Mucosa of descending colon (tissue), 3 donors: ENCODE data around the gene TEAD4. TPM values are rescaled to one million over a fixed set of nuclear protein-coding genes. Genes with fewer than 3 reads are reported as not detected.

ENCODE experiments used
- ATAC-seq: fragments of 200-7000 bp; cut with Tn5 transposase; one replicate; pipeline ENCODE4 v1.9.1; 2020; ENCODE audit warnings: mild to moderate bottlenecking, moderate library complexity
- DNase-seq, 3 donors: peaks; one replicate each; pipeline ENCODE4 v3.0.0-alpha.2; 2020
- H3K36me3 ChIP-seq: fragments of 200-600 bp; one replicate; pipeline ENCODE4 v1.8.0; 2021; ENCODE audit warnings: low read depth, mild to moderate bottlenecking
- H3K4me1 ChIP-seq: fragments of 200-600 bp; one replicate; pipeline ENCODE4 v1.8.0; 2021; ENCODE audit warnings: low read depth, mild to moderate bottlenecking
- H3K4me3 ChIP-seq: fragments of 200-600 bp; one replicate; pipeline ENCODE4 v1.8.0; 2021; ENCODE audit warnings: mild to moderate bottlenecking
- H3K9me3 ChIP-seq: fragments of 200-600 bp; one replicate; pipeline ENCODE4 v1.8.0; 2021; ENCODE audit warnings: mild to moderate bottlenecking
- intact Hi-C, 2 donors: fragments of 100-400 bp; cut with DNase I in 1 of 2; cut with micrococcal nuclease in 1 of 2; formaldehyde crosslinking; loops; one replicate each; pipeline versions ENCODE4 v1.11.0 to v1.11.1; 2022; cut with DNase I, micrococcal nuclease
- total RNA-seq, 3 donors: library from RNA; stranded (reverse); fragmentation: NEBNext Ultra II Directional in 2 of 3; extraction: Animal tissue kit (Norgen Biotek cat#: 25700) in 2 of 3; gene quantifications; one replicate each; pipeline versions ENCODE4 v1.2.1 to v1.2.4, GENCODE V29; 2021 to 2023
- TF ChIP-seq, protein P1 (sequence below): fragments of 200-600 bp; IDR thresholded peaks from one replicate; pipeline ENCODE4 v1.8.0; 2022; ENCODE audit warnings: antibody characterized with exemption, mild to moderate bottlenecking
- donor health status: DM: no; HTN: no; CAD: no; lungs with moderate emphysema.
- donor health status: DM: no; HTN: no; CAD: no.
- donor health status: DM: no; HTN: yes; CAD: no.

TEAD4 gene
- total RNA-seq, 3 donors from 2014 or later = 4.6 to 11.3 (median 6.5) TPM

DNA sequence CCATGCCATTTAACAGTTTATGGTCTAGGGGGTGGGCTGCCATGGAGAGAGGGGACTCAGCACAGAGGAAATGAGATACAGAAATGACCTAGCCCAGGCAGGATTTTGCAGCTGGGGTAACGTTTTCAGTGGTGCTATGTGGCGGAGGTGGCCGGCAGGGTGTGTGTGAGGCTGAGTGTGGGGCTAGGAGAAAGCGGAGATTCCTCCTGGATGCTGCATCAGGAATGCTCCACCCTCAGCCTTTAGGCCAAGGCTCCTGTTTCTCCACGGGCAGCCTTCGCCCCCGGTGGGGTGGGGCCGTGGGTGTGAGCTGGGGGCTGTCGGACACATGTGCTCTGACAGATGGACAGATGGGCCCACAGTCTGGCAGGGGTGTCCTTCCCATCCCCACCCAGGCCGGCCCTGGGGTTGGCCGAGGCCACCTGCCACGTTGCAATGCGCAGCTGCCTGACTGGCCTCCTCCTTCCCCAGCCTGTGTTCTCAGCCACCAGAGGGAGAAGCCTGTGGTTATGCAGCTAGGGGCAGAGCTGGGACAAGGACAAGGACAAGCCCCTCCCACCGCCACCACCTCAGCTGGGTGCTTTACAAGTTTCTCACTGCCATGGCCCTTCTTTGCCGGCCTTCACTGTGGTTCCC is 44.3 kb downstream of the TEAD4 start:
- H3K9me3 ChIP-seq = no peaks in the 10 kb centered on the region
- DNase-seq = no peak
- TF ChIP-seq, protein P1, sequence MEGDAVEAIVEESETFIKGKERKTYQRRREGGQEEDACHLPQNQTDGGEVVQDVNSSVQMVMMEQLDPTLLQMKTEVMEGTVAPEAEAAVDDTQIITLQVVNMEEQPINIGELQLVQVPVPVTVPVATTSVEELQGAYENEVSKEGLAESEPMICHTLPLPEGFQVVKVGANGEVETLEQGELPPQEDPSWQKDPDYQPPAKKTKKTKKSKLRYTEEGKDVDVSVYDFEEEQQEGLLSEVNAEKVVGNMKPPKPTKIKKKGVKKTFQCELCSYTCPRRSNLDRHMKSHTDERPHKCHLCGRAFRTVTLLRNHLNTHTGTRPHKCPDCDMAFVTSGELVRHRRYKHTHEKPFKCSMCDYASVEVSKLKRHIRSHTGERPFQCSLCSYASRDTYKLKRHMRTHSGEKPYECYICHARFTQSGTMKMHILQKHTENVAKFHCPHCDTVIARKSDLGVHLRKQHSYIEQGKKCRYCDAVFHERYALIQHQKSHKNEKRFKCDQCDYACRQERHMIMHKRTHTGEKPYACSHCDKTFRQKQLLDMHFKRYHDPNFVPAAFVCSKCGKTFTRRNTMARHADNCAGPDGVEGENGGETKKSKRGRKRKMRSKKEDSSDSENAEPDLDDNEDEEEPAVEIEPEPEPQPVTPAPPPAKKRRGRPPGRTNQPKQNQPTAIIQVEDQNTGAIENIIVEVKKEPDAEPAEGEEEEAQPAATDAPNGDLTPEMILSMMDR = no peak
- ATAC-seq = no peak
- H3K36me3 ChIP-seq = no peaks in the 10 kb centered on the region
- H3K4me1 ChIP-seq = no peaks in the 10 kb centered on the region
- intact Hi-C loops = no loop called here
- no peak overlapping the region for H3K4me3 ChIP-seq

DNA sequence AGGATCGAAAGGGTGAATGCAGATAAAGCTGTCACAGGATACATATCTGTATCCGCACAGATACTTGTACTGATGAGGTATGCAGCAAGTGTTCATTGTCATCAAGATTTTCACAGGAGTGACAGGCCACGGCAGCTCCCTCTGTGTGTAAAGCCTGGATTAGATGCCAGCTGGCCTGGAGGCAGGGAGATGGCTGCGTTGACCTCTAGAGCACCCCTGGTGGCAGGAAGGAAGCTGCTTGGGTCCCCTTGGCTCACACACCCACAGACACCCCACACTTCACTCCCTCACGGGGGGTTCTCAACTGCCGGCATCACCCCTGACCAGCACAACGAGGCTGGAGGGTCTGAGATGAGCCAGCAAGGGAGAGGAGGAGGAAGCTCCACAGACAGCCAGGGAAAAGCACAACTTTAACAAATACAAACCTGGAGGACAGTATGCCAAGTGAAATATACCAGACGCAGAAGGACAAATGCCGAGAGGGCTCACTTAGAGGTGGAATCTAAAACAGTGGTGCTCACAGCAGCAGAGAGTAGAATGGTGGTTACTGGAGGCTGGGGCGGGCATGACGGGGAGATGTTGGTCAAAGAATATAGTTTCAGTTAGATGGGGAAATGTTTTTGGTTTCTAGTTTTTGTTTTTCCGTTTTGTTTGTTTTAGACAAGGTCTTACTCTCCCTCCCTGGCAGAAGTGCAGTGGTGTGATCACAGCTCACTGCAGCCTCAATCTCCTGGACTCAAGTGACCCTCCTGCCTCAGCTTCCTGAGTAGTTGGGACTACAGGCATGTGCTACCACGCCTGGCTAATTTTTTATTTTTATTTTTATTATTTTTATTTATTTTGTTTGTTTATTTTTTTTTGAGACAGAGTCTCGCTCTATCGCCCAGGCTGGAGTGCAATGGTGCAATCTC is 45.7 kb downstream of the TEAD4 start:
- intact Hi-C loops = no loop called here
- ATAC-seq (no peak), DNase-seq (no peak)
- no peaks in the 10 kb centered on the region for H3K9me3 ChIP-seq
- TF ChIP-seq, protein P1 = no peak
- no peaks in the 10 kb centered on the region for H3K36me3 ChIP-seq
- H3K4me3 ChIP-seq = no peak overlapping the region
- H3K4me1 ChIP-seq = no peaks in the 10 kb centered on the region

DNA sequence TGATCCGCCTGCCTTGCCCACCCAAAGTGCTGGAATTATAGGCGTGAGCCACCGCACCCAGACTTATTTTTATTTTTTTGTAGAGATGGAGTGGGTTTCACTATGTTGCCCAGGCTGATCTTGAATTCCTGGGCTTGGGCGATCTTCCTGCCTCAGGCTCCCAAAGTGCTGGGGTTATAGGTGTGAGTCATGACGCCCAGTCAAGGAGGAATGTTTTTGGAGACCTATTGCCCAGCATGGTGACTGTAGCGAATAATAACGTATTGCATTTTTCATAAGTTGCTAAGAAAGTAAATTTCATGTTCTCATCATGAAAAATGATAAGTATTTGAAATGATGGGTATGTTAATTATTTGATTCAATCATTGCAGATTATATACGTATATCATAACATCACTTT is 46.5 kb downstream of the TEAD4 start:
- intact Hi-C loops = no loop called here
- no peaks in the 10 kb centered on the region for H3K4me1 ChIP-seq
- ATAC-seq (no peak), DNase-seq (no peak)
- no peaks in the 10 kb centered on the region for H3K9me3 ChIP-seq
- TF ChIP-seq, protein P1 = no peak
- H3K4me3 ChIP-seq = no peak overlapping the region
- H3K36me3 ChIP-seq = no peaks in the 10 kb centered on the region

DNA sequence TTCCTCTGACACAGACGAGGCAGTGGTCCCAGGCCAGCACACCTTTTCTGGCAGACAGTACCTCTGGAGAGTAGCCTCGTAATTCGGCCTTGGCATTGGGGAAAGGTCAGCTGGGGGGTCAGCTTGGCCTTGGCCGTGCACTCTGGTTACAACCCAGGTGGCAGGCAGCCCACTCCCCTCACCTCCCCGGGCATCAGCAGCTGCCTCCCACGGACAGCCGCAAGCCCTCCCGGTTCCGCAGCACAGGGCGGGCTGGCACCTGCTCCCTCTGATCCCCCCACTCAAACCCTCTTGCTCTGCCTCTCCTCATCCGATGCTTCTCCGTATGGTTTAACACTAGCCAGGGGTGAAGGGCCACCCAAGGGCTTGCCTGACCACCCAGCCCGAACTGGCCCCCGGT is 50.6 kb downstream of the TEAD4 start:
- H3K4me3 ChIP-seq = no peak overlapping the region
- intact Hi-C loops = no loop called here
- no peak for ATAC-seq
- TF ChIP-seq, protein P1 = no peak
- H3K9me3 ChIP-seq = no peaks in the 10 kb centered on the region
- H3K4me1 ChIP-seq = no peaks in the 10 kb centered on the region
- no peaks in the 10 kb centered on the region for H3K36me3 ChIP-seq
- no peak for DNase-seq

DNA sequence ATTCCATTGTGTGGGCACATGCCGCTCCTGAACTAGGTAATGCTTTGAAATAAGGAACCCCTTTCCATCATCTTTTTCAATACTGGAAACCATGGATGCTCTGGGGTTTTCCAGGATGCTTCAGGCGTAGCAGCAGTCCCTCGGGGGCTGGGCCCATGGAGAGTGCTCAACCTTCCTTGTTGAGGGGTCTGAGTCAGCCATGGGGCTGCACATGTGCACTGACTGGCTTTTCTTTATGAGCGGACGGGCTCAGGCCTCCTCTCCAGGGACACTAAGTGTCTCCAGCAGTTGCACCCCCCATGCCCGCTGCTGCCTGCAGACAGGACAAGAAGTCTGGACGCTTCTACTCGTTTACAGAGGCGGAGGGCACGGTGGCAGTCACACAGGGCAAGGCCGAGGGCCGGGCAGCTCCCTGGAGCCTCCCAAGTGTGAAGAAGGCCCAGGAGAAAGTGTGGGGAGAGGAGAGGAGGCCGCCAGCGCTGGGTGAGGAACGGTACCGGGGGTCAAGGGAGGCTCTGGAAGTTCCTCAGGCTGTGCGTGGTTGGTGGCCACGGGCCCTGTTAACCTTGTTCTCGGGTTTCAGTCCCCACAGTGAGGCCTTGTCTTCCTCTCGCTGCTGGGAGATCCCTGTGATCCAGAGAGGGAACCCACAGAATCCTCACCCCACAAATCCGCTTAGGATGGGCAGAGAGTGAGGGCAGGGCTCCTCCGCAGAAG is 51.2 kb downstream of the TEAD4 start:
- intact Hi-C loops = no loop called here
- Histone ChIP-seq H3K9me3 (no peaks in the 10 kb centered on the region), H3K4me3 (no peak overlapping the region), H3K36me3 (no peaks in the 10 kb centered on the region), H3K4me1 (no peaks in the 10 kb centered on the region)
- no peak for DNase-seq
- TF ChIP-seq, protein P1 = no peak
- no peak for ATAC-seq
